Measurements from ENCODE around the gene CNOT1. TPM values are rescaled to one million over a fixed set of nuclear protein-coding genes. Genes with fewer than 3 reads are reported as not detected.

CNOT1 gene
- total RNA-seq, 4 donors from 2014 or later: 122 to 257 (median 178) TPM

- intact Hi-C loops (cut with DNase I; ENCODE audit: low total_unique reads): no loop called here
- H3K9me3 ChIP-seq: no peaks in the 10 kb centered on the region
Measured at GRCh38 chr16:58654560-58655214, 25.1 kb upstream of the CNOT1 start.

GRCh38 chr16:58652741-58653140 lies 23.1 kb upstream of the CNOT1 start:
- intact Hi-C loops (cut with DNase I; ENCODE audit: low total_unique reads): no loop called here
- 20 to 68% methylated on average over 1 to 3 of the region's 3 CpGs for WGBS, 2 donors (ENCODE audit: low coverage in 1 of 2)
- Histone ChIP-seq H3K27ac (no peak overlapping the region), H3K36me3 (no peaks in the 10 kb centered on the region), H3K9me3 (no peaks in the 10 kb centered on the region), H3K4me1 (peaks cover 0 to 26% (median 5%) of the 10 kb centered on the region in 4 donors), H3K4me3 (no peak overlapping the region), H3K27me3 (no peaks in the 10 kb centered on the region)
- TF ChIP-seq POLR2AphosphoS5 (IDR thresholded peaks at IDR 0.05) (no peak), CTCF (IDR thresholded peaks at IDR 0.05) (no peak), POLR2A (IDR thresholded peaks at IDR 0.05) (no peak), EP300 (IDR thresholded peaks at IDR 0.05; ENCODE audit: low read depth) (no peak)
- DNase-seq: no peak
- in situ Hi-C loops (cut with MboI; ENCODE audit: low pct_ligation_motif_present in 1 of 4, low pct_unique_long_range_greater_than_20kb in 1 of 4, low sequenced_read_pairs in 3 of 4): loop anchor here in 2 of 4 donors (25.0 kb wide), 2 partner anchors 315 to 640 kb away; partner anchors contain the start of genes USB1 (in 1 of the 2) and ZNF319 (in 1 of the 2)

More at GRCh38 chr16:58654560-58655214, 25.1 kb upstream of the CNOT1 start:
- in situ Hi-C loops (cut with MboI; ENCODE audit: low pct_ligation_motif_present in 1 of 4, low pct_unique_long_range_greater_than_20kb in 1 of 4, low sequenced_read_pairs in 3 of 4): loop anchor here in 2 of 4 donors (25.0 kb wide), 2 partner anchors 317 to 642 kb away; partner anchors contain the start of genes USB1 (in 1 of the 2) and ZNF319 (in 1 of the 2)
- 71 to 77% methylated on average over 5 to 7 of the region's 7 CpGs for WGBS, 2 donors (ENCODE audit: low coverage in 1 of 2)
- no peak for TF ChIP-seq CTCF (IDR thresholded peaks at IDR 0.05)
- no peak for TF ChIP-seq EP300 (IDR thresholded peaks at IDR 0.05; ENCODE audit: low read depth)
- no peak for TF ChIP-seq POLR2AphosphoS5 (IDR thresholded peaks at IDR 0.05)
- no peak for DNase-seq
- no peaks in the 10 kb centered on the region for H3K36me3 ChIP-seq
- H3K27ac ChIP-seq: no peak overlapping the region
- peaks cover 0 to 24% (median 5%) of the 10 kb centered on the region in 4 donors for H3K4me1 ChIP-seq
- H3K27me3 ChIP-seq: no peaks in the 10 kb centered on the region
- no peak overlapping the region for H3K4me3 ChIP-seq

GRCh38 chr16:58651965-58652348 lies 22.3 kb upstream of the CNOT1 start:
- 78% methylated on average over 3 of the region's 3 CpGs; no CpG with 5 or more reads in 1 of the 2 donors for WGBS, 2 donors (ENCODE audit: low coverage in 1 of 2)
- TF ChIP-seq POLR2A (IDR thresholded peaks at IDR 0.05) (no peak), POLR2AphosphoS5 (IDR thresholded peaks at IDR 0.05) (no peak), EP300 (IDR thresholded peaks at IDR 0.05; ENCODE audit: low read depth) (no peak), CTCF (IDR thresholded peaks at IDR 0.05) (no peak)
- intact Hi-C loops (cut with DNase I; ENCODE audit: low total_unique reads) (no loop called here), in situ Hi-C loops (cut with MboI; ENCODE audit: low pct_ligation_motif_present in 1 of 4, low pct_unique_long_range_greater_than_20kb in 1 of 4, low sequenced_read_pairs in 3 of 4) (loop anchor here in 2 of 4 donors (25.0 kb wide), 2 partner anchors 315 to 640 kb away; partner anchors contain the start of genes USB1 (in 1 of the 2) and ZNF319 (in 1 of the 2))
- Histone ChIP-seq H3K4me3 (no peak overlapping the region), H3K4me1 (peaks cover 0 to 26% (median 5%) of the 10 kb centered on the region in 4 donors), H3K27ac (peak overlapping the region in 2 of 4 donors; percentile 45 to 59), H3K27me3 (no peaks in the 10 kb centered on the region), H3K9me3 (no peaks in the 10 kb centered on the region), H3K36me3 (no peaks in the 10 kb centered on the region)
- DNase-seq: no peak

GRCh38 chr16:58649707-58650106 lies 20.1 kb upstream of the CNOT1 start:
- Histone ChIP-seq H3K27me3 (no peaks in the 10 kb centered on the region), H3K4me3 (no peak overlapping the region), H3K27ac (peak overlapping the region in 2 of 4 donors; percentile 17 to 58), H3K9me3 (no peaks in the 10 kb centered on the region), H3K36me3 (no peaks in the 10 kb centered on the region), H3K4me1 (peaks cover 0 to 11% (median 2%) of the 10 kb centered on the region in 4 donors)
- in situ Hi-C loops (cut with MboI; ENCODE audit: low pct_ligation_motif_present in 1 of 4, low pct_unique_long_range_greater_than_20kb in 1 of 4, low sequenced_read_pairs in 3 of 4) (loop anchor here in 2 of 4 donors (25.0 kb wide), 2 partner anchors 312 to 637 kb away; partner anchors contain the start of genes USB1 (in 1 of the 2) and ZNF319 (in 1 of the 2)), intact Hi-C loops (cut with DNase I; ENCODE audit: low total_unique reads) (no loop called here)
- WGBS, 2 donors (ENCODE audit: low coverage in 1 of 2): 39% methylated on average over 3 of the region's 3 CpGs; no CpG with 5 or more reads in 1 of the 2 donors
- DNase-seq: peak; percentile 35
- no peak for TF ChIP-seq POLR2AphosphoS5 (IDR thresholded peaks at IDR 0.05)

All from transverse colon (tissue), 4 donors.